ENCODE data around the gene TAF5L. TPM values are rescaled to one million over a fixed set of nuclear protein-coding genes. Genes with fewer than 3 reads are reported as not detected.

TAF5L gene
- total and polyA plus RNA-seq, 5 experiments from 2014 or later = 4.1 to 22.4 (median 4.2) TPM

Other genes with a start within 250 kb of the TAF5L start
- under 1 TPM; 0.34 to 0.36 TPM for gene ACTA1, start 192.0 kb downstream of the TAF5L start, total RNA-seq
- gene ACTA1, start 192.0 kb downstream of the TAF5L start, polyA plus RNA-seq = not detected
- 10 to 100 TPM; 44.0 to 46.2 TPM for gene NUP133, start 117.8 kb downstream of the TAF5L start, total RNA-seq
- gene NUP133, start 117.8 kb downstream of the TAF5L start, polyA plus RNA-seq = 10 to 100 TPM; 14.5 to 17.7 (median 15.5) TPM
- gene ABCB10, start 67.4 kb downstream of the TAF5L start, total RNA-seq = 10 to 100 TPM; 16.3 to 20.5 TPM
- 10 to 100 TPM in 1 of 3 donors, 1 to 10 TPM in 2; 5.1 to 12.8 (median 8.9) TPM for gene ABCB10, start 67.4 kb downstream of the TAF5L start, polyA plus RNA-seq
- gene URB2, start 125 bp upstream of the TAF5L start, total RNA-seq = 10 to 100 TPM; 11.2 to 13.2 TPM
- 1 to 10 TPM; 5.7 to 8.5 (median 7.1) TPM for gene URB2, start 125 bp upstream of the TAF5L start, polyA plus RNA-seq